ENCODE measurements around the gene PPCDC.

PPCDC gene

DNA sequence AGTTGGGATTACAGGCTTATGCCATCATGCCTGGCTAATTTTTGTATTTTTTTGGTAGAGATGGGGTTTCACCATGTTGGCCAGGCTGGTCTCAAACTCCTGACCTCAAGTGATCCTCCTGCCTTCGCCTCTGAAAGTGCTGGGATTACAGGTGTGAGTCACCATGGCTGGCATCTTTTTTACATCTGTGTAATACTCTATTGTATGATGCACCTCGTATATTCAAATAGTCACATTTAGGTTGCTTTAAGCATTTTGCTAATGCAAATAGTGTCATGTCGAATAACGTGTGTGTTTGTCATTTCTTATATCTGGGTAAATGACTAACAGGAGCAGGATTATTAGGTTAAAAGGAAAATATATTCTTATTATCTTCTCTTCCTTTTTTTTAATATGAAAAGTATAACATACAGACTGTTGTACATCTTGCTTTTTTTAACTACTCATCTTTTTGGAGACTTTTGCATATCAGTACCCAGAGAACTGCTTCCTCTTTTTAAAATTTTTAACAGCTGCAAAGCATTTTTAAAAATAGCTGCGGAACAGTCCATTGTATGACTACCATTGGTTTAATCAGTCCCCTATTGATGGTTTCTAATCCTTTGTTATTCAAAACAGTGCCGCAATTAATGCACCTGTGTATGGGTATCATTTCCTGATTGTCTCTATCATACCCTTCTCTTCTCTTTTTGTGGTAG lies 14.6 kb upstream of the PPCDC start:
- Histone ChIP-seq H3K4ac (ENCODE audit: low read length) (no peak overlapping the region), H2AFZ (ENCODE audit: low read length) (no peak overlapping the region), H3K9ac (ENCODE audit: low read depth, low read length, poor library complexity) (no peak overlapping the region), H4K8ac (ENCODE audit: low read depth, low read length) (no peak overlapping the region), H2BK15ac (ENCODE audit: low read length) (no peak overlapping the region), H3K4me1 (ENCODE audit: control insufficient read depth in 2 of 2, insufficient read depth in 1 of 2, low read depth in 1 of 2, low read length in 2 of 2) (no peaks in the 10 kb centered on the region), H3K4me2 (ENCODE audit: insufficient read depth, low read length, poor library complexity, severe bottlenecking) (no peak overlapping the region), H3K18ac (ENCODE audit: low read length) (no peak overlapping the region), H3K14ac (ENCODE audit: low read length) (no peak overlapping the region), H3K36me3 (replicated peaks in 1 of 2; ENCODE audit: control insufficient read depth in 2 of 2, insufficient read depth in 2 of 2, low read length in 2 of 2) (peaks cover 1 to 12% of the 10 kb centered on the region in 2 donors), H2BK120ac (ENCODE audit: low read depth, low read length) (no peak overlapping the region), H3K79me1 (ENCODE audit: low read depth, low read length) (no peaks in the 10 kb centered on the region), H3K27me3 (ENCODE audit: control insufficient read depth in 3 of 3, insufficient read depth in 3 of 3, low read depth in 1 of 3, low read length in 3 of 3) (no peaks in the 10 kb centered on the region), H3K9me3 (replicated peaks in 1 of 2; ENCODE audit: control insufficient read depth in 2 of 2, insufficient read depth in 1 of 2, low read depth in 1 of 2, low read length in 2 of 2) (no peaks in the 10 kb centered on the region), H2BK5ac (ENCODE audit: low read length) (no peak overlapping the region), H3K23ac (ENCODE audit: low read depth, low read length, poor library complexity) (no peak overlapping the region), H3K27ac (replicated peaks; ENCODE audit: low read length) (no peak overlapping the region), H2BK12ac (ENCODE audit: low read length) (no peak overlapping the region), H3K4me3 (ENCODE audit: low read length in 2 of 2) (no peak overlapping the region), H4K91ac (ENCODE audit: low read depth, low read length, poor library complexity) (no peak overlapping the region), H2AK5ac (ENCODE audit: low read depth, low read length) (no peak overlapping the region)
- no CpG with 5 or more reads among the region's 6 CpGs for WGBS, 2 donors (ENCODE audit: extremely low coverage in 2 of 2, insufficient read length in 2 of 2, insufficient replicate concordance in 1 of 2)
- no peak for DNase-seq (ENCODE audit: low spot score)

DNA sequence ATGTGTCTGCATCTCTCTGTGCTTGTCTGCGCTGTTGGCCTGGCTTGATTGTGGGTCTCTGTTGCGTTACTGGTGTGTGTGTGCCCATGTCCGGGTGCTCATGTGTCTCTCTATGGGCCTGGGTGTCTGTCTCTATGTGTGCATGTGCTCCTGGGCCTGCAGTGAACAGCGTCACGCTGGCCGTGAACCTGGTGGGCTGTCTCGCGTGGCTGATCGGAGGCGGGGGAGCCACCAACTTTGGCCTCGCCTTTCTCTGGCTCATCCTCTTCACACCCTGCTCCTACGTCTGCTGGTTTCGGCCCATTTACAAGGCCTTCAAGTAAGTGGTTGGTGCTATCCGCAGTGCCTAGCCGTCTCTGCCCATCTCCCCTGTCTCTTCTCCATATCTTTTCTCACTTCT lies 7.0 kb upstream of the PPCDC start:
- H3K18ac ChIP-seq (ENCODE audit: low read length): no peak overlapping the region
- no peak overlapping the region for H4K91ac ChIP-seq (ENCODE audit: low read depth, low read length, poor library complexity)
- H2BK15ac ChIP-seq (ENCODE audit: low read length): no peak overlapping the region
- no CpG with 5 or more reads among the region's 15 CpGs for WGBS, 2 donors (ENCODE audit: extremely low coverage in 2 of 2, insufficient read length in 2 of 2, insufficient replicate concordance in 1 of 2)
- DNase-seq (ENCODE audit: low spot score): no peak
- no peak overlapping the region for H2AFZ ChIP-seq (ENCODE audit: low read length)
- no peaks in the 10 kb centered on the region for H3K9me3 ChIP-seq (replicated peaks in 1 of 2; ENCODE audit: control insufficient read depth in 2 of 2, insufficient read depth in 1 of 2, low read depth in 1 of 2, low read length in 2 of 2)
- no peak overlapping the region for H2BK12ac ChIP-seq (ENCODE audit: low read length)
- no peak overlapping the region for H3K9ac ChIP-seq (ENCODE audit: low read depth, low read length, poor library complexity)
- no peak overlapping the region for H2BK120ac ChIP-seq (ENCODE audit: low read depth, low read length)
- no peak overlapping the region for H4K8ac ChIP-seq (ENCODE audit: low read depth, low read length)
- H3K27me3 ChIP-seq (ENCODE audit: control insufficient read depth in 3 of 3, insufficient read depth in 3 of 3, low read depth in 1 of 3, low read length in 3 of 3): no peaks in the 10 kb centered on the region
- no peak overlapping the region for H3K14ac ChIP-seq (ENCODE audit: low read length)
- H3K4me3 ChIP-seq (ENCODE audit: low read length in 2 of 2): no peak overlapping the region
- no peak overlapping the region for H2AK5ac ChIP-seq (ENCODE audit: low read depth, low read length)
- H3K4me1 ChIP-seq (ENCODE audit: control insufficient read depth in 2 of 2, insufficient read depth in 1 of 2, low read depth in 1 of 2, low read length in 2 of 2): no peaks in the 10 kb centered on the region
- H2BK5ac ChIP-seq (ENCODE audit: low read length): no peak overlapping the region
- no peak overlapping the region for H3K4me2 ChIP-seq (ENCODE audit: insufficient read depth, low read length, poor library complexity, severe bottlenecking)
- H3K4ac ChIP-seq (ENCODE audit: low read length): no peak overlapping the region
- no peaks in the 10 kb centered on the region for H3K79me1 ChIP-seq (ENCODE audit: low read depth, low read length)
- H3K27ac ChIP-seq (replicated peaks; ENCODE audit: low read length): no peak overlapping the region
- H3K23ac ChIP-seq (ENCODE audit: low read depth, low read length, poor library complexity): no peak overlapping the region
- H3K36me3 ChIP-seq (replicated peaks in 1 of 2; ENCODE audit: control insufficient read depth in 2 of 2, insufficient read depth in 2 of 2, low read length in 2 of 2): peaks cover 16 to 43% of the 10 kb centered on the region in 2 donors

DNA sequence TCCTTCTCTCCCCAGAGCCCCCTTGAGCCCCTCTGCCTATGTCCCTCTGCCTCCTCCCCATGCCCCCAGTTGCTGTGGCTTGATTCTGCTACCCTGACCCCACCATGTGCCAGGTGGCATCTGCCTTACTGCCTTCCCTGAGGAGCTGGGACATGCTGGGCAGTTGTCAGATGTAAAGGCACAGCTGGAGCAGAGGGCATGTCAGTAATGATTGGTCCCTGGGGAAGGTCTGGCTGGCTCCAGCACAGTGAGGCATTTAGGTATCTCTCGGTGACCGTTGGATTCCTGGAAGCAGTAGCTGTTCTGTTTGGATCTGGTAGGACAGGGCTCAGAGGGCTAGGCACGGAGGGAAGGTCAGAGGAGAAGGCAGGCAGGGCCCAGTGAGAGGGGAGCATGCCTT lies 3.5 kb upstream of the PPCDC start:
- H3K4me3 ChIP-seq (ENCODE audit: low read length in 2 of 2): no peak overlapping the region
- no peaks in the 10 kb centered on the region for H3K9me3 ChIP-seq (replicated peaks in 1 of 2; ENCODE audit: control insufficient read depth in 2 of 2, insufficient read depth in 1 of 2, low read depth in 1 of 2, low read length in 2 of 2)
- H3K23ac ChIP-seq (ENCODE audit: low read depth, low read length, poor library complexity): no peak overlapping the region
- peaks cover 13 to 27% of the 10 kb centered on the region in 2 donors for H3K36me3 ChIP-seq (replicated peaks in 1 of 2; ENCODE audit: control insufficient read depth in 2 of 2, insufficient read depth in 2 of 2, low read length in 2 of 2)
- H3K4me1 ChIP-seq (ENCODE audit: control insufficient read depth in 2 of 2, insufficient read depth in 1 of 2, low read depth in 1 of 2, low read length in 2 of 2): peaks cover 2 to 4% of the 10 kb centered on the region in 2 donors
- no peak overlapping the region for H3K18ac ChIP-seq (ENCODE audit: low read length)
- peak overlapping the region; percentile 58 for H3K14ac ChIP-seq (ENCODE audit: low read length)
- no peak overlapping the region for H3K27ac ChIP-seq (replicated peaks; ENCODE audit: low read length)
- DNase-seq (ENCODE audit: low spot score): no peak
- no peak overlapping the region for H2AFZ ChIP-seq (ENCODE audit: low read length)
- no CpG with 5 or more reads among the region's 3 CpGs for WGBS, 2 donors (ENCODE audit: extremely low coverage in 2 of 2, insufficient read length in 2 of 2, insufficient replicate concordance in 1 of 2)
- no peak overlapping the region for H2BK12ac ChIP-seq (ENCODE audit: low read length)
- no peak overlapping the region for H3K4me2 ChIP-seq (ENCODE audit: insufficient read depth, low read length, poor library complexity, severe bottlenecking)
- no peak overlapping the region for H4K8ac ChIP-seq (ENCODE audit: low read depth, low read length)
- H2AK5ac ChIP-seq (ENCODE audit: low read depth, low read length): no peak overlapping the region
- no peaks in the 10 kb centered on the region for H3K27me3 ChIP-seq (ENCODE audit: control insufficient read depth in 3 of 3, insufficient read depth in 3 of 3, low read depth in 1 of 3, low read length in 3 of 3)
- H4K91ac ChIP-seq (ENCODE audit: low read depth, low read length, poor library complexity): no peak overlapping the region
- no peaks in the 10 kb centered on the region for H3K79me1 ChIP-seq (ENCODE audit: low read depth, low read length)
- no peak overlapping the region for H2BK15ac ChIP-seq (ENCODE audit: low read length)
- H2BK120ac ChIP-seq (ENCODE audit: low read depth, low read length): no peak overlapping the region
- H3K4ac ChIP-seq (ENCODE audit: low read length): no peak overlapping the region
- peak overlapping the region; percentile 53 for H3K9ac ChIP-seq (ENCODE audit: low read depth, low read length, poor library complexity)
- H2BK5ac ChIP-seq (ENCODE audit: low read length): no peak overlapping the region

DNA sequence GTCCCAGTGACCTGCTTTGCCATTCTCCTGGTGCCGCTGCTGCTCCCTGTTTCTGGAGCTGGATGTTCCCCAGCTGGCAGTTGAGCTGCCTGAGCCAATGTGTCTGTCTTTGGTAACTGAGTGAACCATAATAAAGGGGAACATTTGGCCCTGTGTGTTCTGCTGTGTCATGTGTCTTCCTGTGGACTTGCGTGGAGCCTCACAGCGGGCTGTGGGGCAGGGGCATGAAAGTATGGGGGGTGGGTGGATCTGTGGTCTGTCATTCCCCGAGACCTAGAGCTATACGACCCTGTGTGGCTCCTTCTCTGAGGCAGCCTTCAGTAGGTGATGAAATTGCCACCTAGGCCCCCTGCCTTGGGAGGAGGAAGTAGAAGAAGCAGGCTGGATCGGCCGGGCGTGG lies 2.0 kb upstream of the PPCDC start:
- H3K36me3 ChIP-seq (replicated peaks in 1 of 2; ENCODE audit: control insufficient read depth in 2 of 2, insufficient read depth in 2 of 2, low read length in 2 of 2): peaks cover 13 to 39% of the 10 kb centered on the region in 2 donors
- H2BK15ac ChIP-seq (ENCODE audit: low read length): no peak overlapping the region
- no peaks in the 10 kb centered on the region for H3K27me3 ChIP-seq (ENCODE audit: control insufficient read depth in 3 of 3, insufficient read depth in 3 of 3, low read depth in 1 of 3, low read length in 3 of 3)
- no peak overlapping the region for H2AK5ac ChIP-seq (ENCODE audit: low read depth, low read length)
- no peak overlapping the region for H4K8ac ChIP-seq (ENCODE audit: low read depth, low read length)
- peak overlapping the region; percentile 12 for H3K23ac ChIP-seq (ENCODE audit: low read depth, low read length, poor library complexity)
- H2BK5ac ChIP-seq (ENCODE audit: low read length): no peak overlapping the region
- no peak overlapping the region for H3K4ac ChIP-seq (ENCODE audit: low read length)
- WGBS, 2 donors (ENCODE audit: extremely low coverage in 2 of 2, insufficient read length in 2 of 2, insufficient replicate concordance in 1 of 2): no CpG with 5 or more reads among the region's 8 CpGs
- H2AFZ ChIP-seq (ENCODE audit: low read length): no peak overlapping the region
- H3K27ac ChIP-seq (replicated peaks; ENCODE audit: low read length): no peak overlapping the region
- H3K18ac ChIP-seq (ENCODE audit: low read length): no peak overlapping the region
- no peaks in the 10 kb centered on the region for H3K9me3 ChIP-seq (replicated peaks in 1 of 2; ENCODE audit: control insufficient read depth in 2 of 2, insufficient read depth in 1 of 2, low read depth in 1 of 2, low read length in 2 of 2)
- no peak overlapping the region for H3K14ac ChIP-seq (ENCODE audit: low read length)
- H3K79me1 ChIP-seq (ENCODE audit: low read depth, low read length): no peaks in the 10 kb centered on the region
- peaks cover 2 to 4% of the 10 kb centered on the region in 2 donors for H3K4me1 ChIP-seq (ENCODE audit: control insufficient read depth in 2 of 2, insufficient read depth in 1 of 2, low read depth in 1 of 2, low read length in 2 of 2)
- no peak overlapping the region for H4K91ac ChIP-seq (ENCODE audit: low read depth, low read length, poor library complexity)
- no peak for DNase-seq (ENCODE audit: low spot score)
- H3K9ac ChIP-seq (ENCODE audit: low read depth, low read length, poor library complexity): no peak overlapping the region
- H3K4me2 ChIP-seq (ENCODE audit: insufficient read depth, low read length, poor library complexity, severe bottlenecking): no peak overlapping the region
- no peak overlapping the region for H2BK12ac ChIP-seq (ENCODE audit: low read length)
- no peak overlapping the region for H3K4me3 ChIP-seq (ENCODE audit: low read length in 2 of 2)
- no peak overlapping the region for H2BK120ac ChIP-seq (ENCODE audit: low read depth, low read length)

All from neuronal stem cell (in vitro differentiated cells).